GM19240 (cell line): ENCODE measurements around the gene ZPLD1.

Experiments used
- DNase-seq: peaks from one replicate; pipeline ENCODE4 v3.0.0; 2011; ENCODE audit warnings: low spot score; ENCODE audit not compliant: insufficient read length

The ZPLD1 gene

GRCh38 chr3:102434715-102435114, at the start of gene ZPLD1:
Gene ZPLD1 (plus strand): TSS chr3:102435015. CDS start chr3:102438488, 3,473 bp downstream.
- no peak for DNase-seq

- DNase-seq = no peak
Measured at GRCh38 chr3:102390171-102390864, 44.5 kb upstream of the ZPLD1 start.

- no peak for DNase-seq
Measured at GRCh38 chr3:102390916-102391315, 43.9 kb upstream of the ZPLD1 start.

- DNase-seq = no peak
Measured at GRCh38 chr3:102391491-102391890, 43.3 kb upstream of the ZPLD1 start.

GRCh38 chr3:102394517-102394916, 40.3 kb upstream of the ZPLD1 start:
- DNase-seq = no peak

GRCh38 chr3:102398176-102398575, 36.6 kb upstream of the ZPLD1 start:
- no peak for DNase-seq

GRCh38 chr3:102398666-102399065, 36.1 kb upstream of the ZPLD1 start:
- DNase-seq = no peak

GRCh38 chr3:102400142-102400541, 34.7 kb upstream of the ZPLD1 start:
- no peak for DNase-seq

- DNase-seq = no peak
Measured at GRCh38 chr3:102400766-102401165, 34.0 kb upstream of the ZPLD1 start.

- DNase-seq = no peak
Measured at GRCh38 chr3:102410616-102411015, 24.2 kb upstream of the ZPLD1 start.

GRCh38 chr3:102415553-102415952, 19.3 kb upstream of the ZPLD1 start:
- no peak for DNase-seq

- no peak for DNase-seq
Measured at GRCh38 chr3:102419786-102420185, 15.0 kb upstream of the ZPLD1 start.

GRCh38 chr3:102441832-102442231, 7.0 kb downstream of the ZPLD1 start:
- DNase-seq = no peak

- no peak for DNase-seq
Measured at GRCh38 chr3:102443021-102443420, 8.2 kb downstream of the ZPLD1 start.

- no peak for DNase-seq
Measured at GRCh38 chr3:102444101-102444500, 9.3 kb downstream of the ZPLD1 start.

- no peak for DNase-seq
Measured at GRCh38 chr3:102447272-102447671, 12.5 kb downstream of the ZPLD1 start.

- DNase-seq = no peak
Measured at GRCh38 chr3:102449341-102449740, 14.5 kb downstream of the ZPLD1 start.

GRCh38 chr3:102449930-102450329, 15.1 kb downstream of the ZPLD1 start:
- no peak for DNase-seq

- DNase-seq = no peak
Measured at GRCh38 chr3:102450976-102451375, 16.2 kb downstream of the ZPLD1 start.

GRCh38 chr3:102451543-102451942, 16.7 kb downstream of the ZPLD1 start:
- no peak for DNase-seq

GRCh38 chr3:102454181-102454580, 19.4 kb downstream of the ZPLD1 start:
- DNase-seq = no peak

- no peak for DNase-seq
Measured at GRCh38 chr3:102457644-102458043, 22.8 kb downstream of the ZPLD1 start.

- DNase-seq = no peak
Measured at GRCh38 chr3:102460579-102460978, 25.8 kb downstream of the ZPLD1 start.

GRCh38 chr3:102464261-102464660, 29.4 kb downstream of the ZPLD1 start:
- no peak for DNase-seq
